Measurements from ENCODE around the gene LRCH2. TPM values are rescaled to one million over a fixed set of nuclear protein-coding genes. Genes with fewer than 3 reads are reported as not detected.

Gene LRCH2
- total RNA-seq, 1 experiment from 2014 or later = not detected

GRCh38 chrX:115178473-115178872, 55.4 kb downstream of the LRCH2 start:
- Histone ChIP-seq H3K27me3 (ENCODE audit: insufficient read depth, low read depth) (no peaks in the 10 kb centered on the region), H3K4me3 (no peak overlapping the region), H3K27ac (no peak overlapping the region), H4K20me1 (ENCODE audit: insufficient read depth) (no peaks in the 10 kb centered on the region), H3K4me1 (replicated peaks; ENCODE audit: insufficient read depth) (no peaks in the 10 kb centered on the region), H3K9me3 (ENCODE audit: insufficient read depth, low read depth) (no peaks in the 10 kb centered on the region), H3K79me2 (ENCODE audit: low read depth) (no peaks in the 10 kb centered on the region), H3F3A (ENCODE audit: insufficient read depth, low read depth) (no peaks in the 10 kb centered on the region), H3K9me2 (ENCODE audit: insufficient read depth) (no peaks in the 10 kb centered on the region), H2AFZ (no peak overlapping the region), H3K36me3 (ENCODE audit: low read depth) (no peaks in the 10 kb centered on the region), H3K4me2 (no peak overlapping the region)
- no TSS peak for BruUV-seq (replicated peaks)
- no peak for TF ChIP-seq EZH2 (IDR thresholded peaks at IDR 0.05; ENCODE audit: low read depth)
- DNase-seq = no peak
- ChIA-PET POLR2A (ENCODE audit: unreplicated experiment) (no interaction called here), CTCF (no interaction called here)
- intact Hi-C loops (cut with micrococcal nuclease; ENCODE audit: unreplicated experiment) = no loop called here

DNA sequence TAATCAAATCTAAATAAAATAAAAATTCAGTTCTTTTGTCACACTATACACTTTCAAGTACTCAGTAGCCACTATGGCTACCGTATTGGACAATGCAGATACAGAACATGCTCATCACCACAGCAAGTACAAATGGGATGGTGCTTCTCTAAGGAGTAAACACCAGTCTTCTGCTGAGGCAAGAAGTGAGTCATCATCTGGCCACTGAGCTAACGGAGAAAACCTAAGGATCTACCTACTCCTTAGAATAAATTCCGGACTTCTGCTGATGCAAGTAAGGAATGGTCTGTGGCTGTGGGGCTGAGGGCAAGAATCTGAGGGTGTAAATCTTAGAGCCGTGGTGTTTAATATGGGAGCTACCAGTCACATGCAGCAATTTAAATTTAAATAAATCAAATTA, 56.0 kb downstream of the LRCH2 start:
- H3K4me2 ChIP-seq = no peak overlapping the region
- TF ChIP-seq EZH2 (IDR thresholded peaks at IDR 0.05; ENCODE audit: low read depth) = no peak
- no peak for TF ChIP-seq CTCF (conservative IDR thresholded peaks at IDR 0.05)
- H3K4me3 ChIP-seq = no peak overlapping the region
- no peaks in the 10 kb centered on the region for H4K20me1 ChIP-seq (ENCODE audit: insufficient read depth)
- intact Hi-C loops (cut with micrococcal nuclease; ENCODE audit: unreplicated experiment) = no loop called here
- H3K36me3 ChIP-seq (ENCODE audit: low read depth) = no peaks in the 10 kb centered on the region
- CTCF ChIA-PET = no interaction called here
- no peaks in the 10 kb centered on the region for H3K9me2 ChIP-seq (ENCODE audit: insufficient read depth)
- no peak overlapping the region for H3K27ac ChIP-seq
- POLR2A ChIA-PET (ENCODE audit: unreplicated experiment) = no interaction called here
- H3F3A ChIP-seq (ENCODE audit: insufficient read depth, low read depth) = no peaks in the 10 kb centered on the region
- no peak overlapping the region for H2AFZ ChIP-seq
- no peaks in the 10 kb centered on the region for H3K27me3 ChIP-seq (ENCODE audit: insufficient read depth, low read depth)
- no peak for DNase-seq
- BruUV-seq (replicated peaks) = no TSS peak
- H3K79me2 ChIP-seq (ENCODE audit: low read depth) = no peaks in the 10 kb centered on the region
- H3K4me1 ChIP-seq (replicated peaks; ENCODE audit: insufficient read depth) = no peaks in the 10 kb centered on the region
- H3K9me3 ChIP-seq (ENCODE audit: insufficient read depth, low read depth) = no peaks in the 10 kb centered on the region

- ChIA-PET POLR2A (ENCODE audit: unreplicated experiment) (no interaction called here), CTCF (no interaction called here)
- no peak for DNase-seq
- Histone ChIP-seq H3K4me3 (no peak overlapping the region), H3K79me2 (ENCODE audit: low read depth) (no peaks in the 10 kb centered on the region), H3K27me3 (ENCODE audit: insufficient read depth, low read depth) (no peaks in the 10 kb centered on the region), H3F3A (ENCODE audit: insufficient read depth, low read depth) (no peaks in the 10 kb centered on the region), H3K36me3 (ENCODE audit: low read depth) (no peaks in the 10 kb centered on the region), H2AFZ (no peak overlapping the region), H3K4me2 (no peak overlapping the region), H3K9me3 (ENCODE audit: insufficient read depth, low read depth) (no peaks in the 10 kb centered on the region), H3K4me1 (replicated peaks; ENCODE audit: insufficient read depth) (no peaks in the 10 kb centered on the region), H4K20me1 (ENCODE audit: insufficient read depth) (no peaks in the 10 kb centered on the region), H3K27ac (no peak overlapping the region), H3K9me2 (ENCODE audit: insufficient read depth) (no peaks in the 10 kb centered on the region)
- no peak for TF ChIP-seq CTCF (conservative IDR thresholded peaks at IDR 0.05)
- TF ChIP-seq EZH2 (IDR thresholded peaks at IDR 0.05; ENCODE audit: low read depth) = no peak
- intact Hi-C loops (cut with micrococcal nuclease; ENCODE audit: unreplicated experiment) = no loop called here
- no TSS peak for BruUV-seq (replicated peaks)
Observed at GRCh38 chrX:115174548-115174947, 59.3 kb downstream of the LRCH2 start.

GRCh38 chrX:115173181-115173580, 60.7 kb downstream of the LRCH2 start:
- no peak overlapping the region for H3K4me3 ChIP-seq
- ChIA-PET POLR2A (ENCODE audit: unreplicated experiment) (no interaction called here), CTCF (interaction anchor here (0.6 kb wide), 1 partner anchor 154 kb away, joined by 5 read pairs; no protein-coding TSS in a partner anchor)
- no peaks in the 10 kb centered on the region for H4K20me1 ChIP-seq (ENCODE audit: insufficient read depth)
- TF ChIP-seq CTCF (conservative IDR thresholded peaks at IDR 0.05) = no peak
- intact Hi-C loops (cut with micrococcal nuclease; ENCODE audit: unreplicated experiment) = no loop called here
- DNase-seq = no peak
- H3F3A ChIP-seq (ENCODE audit: insufficient read depth, low read depth) = no peaks in the 10 kb centered on the region
- H2AFZ ChIP-seq = no peak overlapping the region
- H3K27me3 ChIP-seq (ENCODE audit: insufficient read depth, low read depth) = no peaks in the 10 kb centered on the region
- no peak overlapping the region for H3K27ac ChIP-seq
- H3K4me1 ChIP-seq (replicated peaks; ENCODE audit: insufficient read depth) = no peaks in the 10 kb centered on the region
- H3K79me2 ChIP-seq (ENCODE audit: low read depth) = no peaks in the 10 kb centered on the region
- no peak overlapping the region for H3K4me2 ChIP-seq
- H3K36me3 ChIP-seq (ENCODE audit: low read depth) = no peaks in the 10 kb centered on the region
- H3K9me3 ChIP-seq (ENCODE audit: insufficient read depth, low read depth) = no peaks in the 10 kb centered on the region
- no peaks in the 10 kb centered on the region for H3K9me2 ChIP-seq (ENCODE audit: insufficient read depth)
- BruUV-seq (replicated peaks) = no TSS peak
